Nucleus accumbens (tissue), 56 donors: ENCODE results near the gene S1PR2.
"Not testable (repeated sequence)": the region's sequence is repeated elsewhere in the genome, so short reads cannot be mapped to it uniquely, and the experiment has no call there.

ENCODE experiments used
- DNase-seq, 56 donors: peaks; one replicate each; lab custom pipeline; 2025; lab: John Stamatoyannopoulos, UW

The S1PR2 gene

GRCh38 chr19:10194500-10195198 lies 36.5 kb downstream of the S1PR2 start, which contains the start of gene DNMT1:
TSS of gene DNMT1 (minus strand) at chr19:10194953. CDS start at chr19:10194899, 54 bp downstream.
- peak; percentile 56 to 99 (median 95) for DNase-seq

GRCh38 chr19:10193790-10194499 lies 37.2 kb downstream of the S1PR2 start:
- DNase-seq, result peak in 5 of 56 donors; percentile 26 to 71 (median 39)

GRCh38 chr19:10192922-10193321 lies 38.2 kb downstream of the S1PR2 start:
- no peak for DNase-seq

GRCh38 chr19:10191347-10191746 lies 39.8 kb downstream of the S1PR2 start:
- no peak for DNase-seq

- no peak for DNase-seq
Observed at GRCh38 chr19:10190026-10190425, 41.1 kb downstream of the S1PR2 start.

GRCh38 chr19:10189616-10190015 lies 41.5 kb downstream of the S1PR2 start:
- no peak for DNase-seq

- DNase-seq, result no peak
Observed at GRCh38 chr19:10187315-10187714, 43.8 kb downstream of the S1PR2 start.

GRCh38 chr19:10184636-10185035 lies 46.5 kb downstream of the S1PR2 start:
- DNase-seq, result no peak

- DNase-seq, result no peak
Observed at GRCh38 chr19:10183926-10184325, 47.2 kb downstream of the S1PR2 start.

GRCh38 chr19:10182847-10183246 lies 48.3 kb downstream of the S1PR2 start:
- DNase-seq, result no peak

GRCh38 chr19:10182076-10182475 lies 49.1 kb downstream of the S1PR2 start:
- no peak for DNase-seq

- no peak for DNase-seq
Observed at GRCh38 chr19:10180459-10180858, 50.7 kb downstream of the S1PR2 start.

GRCh38 chr19:10180024-10180423 lies 51.1 kb downstream of the S1PR2 start:
- not testable (repeated sequence) for DNase-seq

- DNase-seq, result no peak
Observed at GRCh38 chr19:10173527-10173926, 57.6 kb downstream of the S1PR2 start.
